HEK293 (cell line): Measurements from ENCODE around the gene RNF223.

Experiments used
- AEBP2 ChIP-seq: fragments of 450-650 bp; formaldehyde crosslinking; IDR thresholded peaks from 2 replicates; pipeline ENCODE4 v1.5.1; 2016; ENCODE audit warnings: missing biosample characterization, missing genetic modification characterization, borderline replicate concordance
- GFI1B ChIP-seq: fragments of 450-650 bp; formaldehyde crosslinking; IDR thresholded peaks from 2 replicates; pipeline ENCODE4 v1.5.1; 2016; ENCODE audit warnings: missing biosample characterization, missing genetic modification characterization
- HOXA7 ChIP-seq: sonication (generic); formaldehyde crosslinking; IDR thresholded peaks from 2 replicates; pipeline ENCODE4 v1.8.1; 2022; ENCODE audit warnings: missing genetic modification reagents, borderline replicate concordance
- HOXD13 ChIP-seq: sonication (generic); formaldehyde crosslinking; IDR thresholded peaks from 2 replicates; pipeline ENCODE4 v1.8.0; 2022; ENCODE audit warnings: missing genetic modification reagents, borderline replicate concordance
- KLF17 ChIP-seq: fragments of 450-650 bp; formaldehyde crosslinking; IDR thresholded peaks from 2 replicates; pipeline ENCODE4 v1.5.1; 2016; ENCODE audit warnings: missing biosample characterization, missing genetic modification characterization
- SALL2 ChIP-seq: fragments of 450-650 bp; formaldehyde crosslinking; IDR thresholded peaks from 2 replicates; pipeline ENCODE4 v1.5.0; 2017; ENCODE audit warnings: missing biosample characterization, mild to moderate bottlenecking, missing genetic modification characterization, borderline replicate concordance
- YY2 ChIP-seq: fragments of 450-650 bp; formaldehyde crosslinking; IDR thresholded peaks from 2 replicates; pipeline ENCODE4 v1.5.1; 2016; ENCODE audit warnings: missing biosample characterization, missing genetic modification characterization
- ZBTB48 ChIP-seq: fragments of 450-650 bp; formaldehyde crosslinking; IDR thresholded peaks from 2 replicates; pipeline ENCODE4 v1.5.1; 2016; ENCODE audit warnings: missing biosample characterization, missing genetic modification characterization
- ZFP3 ChIP-seq: fragments of 450-650 bp; formaldehyde crosslinking; IDR thresholded peaks from 2 replicates; pipeline ENCODE4 v1.5.1; 2016; ENCODE audit warnings: low read depth, missing biosample characterization, missing genetic modification characterization
- ZNF146 ChIP-seq: fragments of 450-650 bp; formaldehyde crosslinking; IDR thresholded peaks from 2 replicates; pipeline ENCODE4 v1.5.1; 2016; ENCODE audit warnings: missing biosample characterization, missing genetic modification characterization
- ZNF16 ChIP-seq: fragments of 450-650 bp; formaldehyde crosslinking; IDR thresholded peaks from 2 replicates; pipeline ENCODE4 v1.5.1; 2016; ENCODE audit warnings: low read depth, missing biosample characterization, missing genetic modification characterization
- ZNF19 ChIP-seq: fragments of 450-650 bp; formaldehyde crosslinking; IDR thresholded peaks from 2 replicates; pipeline ENCODE4; 2016; ENCODE audit warnings: missing biosample characterization, missing genetic modification characterization, low read depth
- ZNF23 ChIP-seq: fragments of 450-650 bp; formaldehyde crosslinking; IDR thresholded peaks from 2 replicates; pipeline ENCODE4 v1.5.1; 2016; ENCODE audit warnings: missing biosample characterization, missing genetic modification characterization, borderline replicate concordance
- ZNF37A ChIP-seq: fragments of 450-650 bp; IDR thresholded peaks from 2 replicates; pipeline ENCODE4 v1.5.1; 2018; ENCODE audit warnings: missing biosample characterization, missing genetic modification characterization
- ZNF433 ChIP-seq: fragments of 450-650 bp; formaldehyde crosslinking; IDR thresholded peaks from 2 replicates; pipeline ENCODE4 v1.5.1; 2016; ENCODE audit warnings: missing biosample characterization, missing genetic modification characterization, low read depth
- ZNF473 ChIP-seq: fragments of 450-650 bp; formaldehyde crosslinking; IDR thresholded peaks from 2 replicates; pipeline ENCODE4 v1.5.1; 2017; ENCODE audit warnings: missing biosample characterization, missing genetic modification characterization
- ZNF501 ChIP-seq: fragments of 450-650 bp; formaldehyde crosslinking; IDR thresholded peaks from 2 replicates; pipeline ENCODE4 v1.5.1; 2016; ENCODE audit warnings: missing biosample characterization, missing genetic modification characterization
- ZNF530 ChIP-seq: fragments of 450-650 bp; formaldehyde crosslinking; IDR thresholded peaks from 2 replicates; pipeline ENCODE4 v1.5.1; 2016; ENCODE audit warnings: low read depth, missing biosample characterization, missing genetic modification characterization
- ZNF544 ChIP-seq: fragments of 450-650 bp; formaldehyde crosslinking; IDR thresholded peaks from 2 replicates; pipeline ENCODE4 v1.5.0; 2017; ENCODE audit warnings: missing biosample characterization, missing genetic modification characterization
- ZNF580 ChIP-seq: fragments of 450-650 bp; formaldehyde crosslinking; IDR thresholded peaks from 2 replicates; pipeline ENCODE4 v1.5.1; 2016; ENCODE audit warnings: missing biosample characterization, missing genetic modification characterization
- ZNF626 ChIP-seq: fragments of 450-650 bp; sonication (Bioruptor Pico); formaldehyde crosslinking; IDR thresholded peaks from 2 replicates; pipeline ENCODE4 v1.5.1; 2018; ENCODE audit warnings: missing biosample characterization, missing genetic modification characterization, inconsistent platforms
- ZNF639 ChIP-seq: fragments of 450-650 bp; formaldehyde crosslinking; IDR thresholded peaks from 2 replicates; pipeline ENCODE4 v1.5.1; 2016; ENCODE audit warnings: missing biosample characterization, missing genetic modification characterization
- ZNF660 ChIP-seq: fragments of 450-650 bp; IDR thresholded peaks from 2 replicates; pipeline ENCODE4 v1.5.1; 2018; ENCODE audit warnings: missing biosample characterization, mild to moderate bottlenecking, missing genetic modification characterization
- ZNF777 ChIP-seq: fragments of 450-650 bp; formaldehyde crosslinking; IDR thresholded peaks from 2 replicates; pipeline ENCODE4 v1.5.1; 2017; ENCODE audit warnings: missing biosample characterization, missing genetic modification characterization, borderline replicate concordance
- ZNF792 ChIP-seq: fragments of 450-650 bp; formaldehyde crosslinking; IDR thresholded peaks from 2 replicates; pipeline ENCODE4 v1.5.1; 2016; ENCODE audit warnings: missing biosample characterization, missing genetic modification characterization
- ZNF837 ChIP-seq: fragments of 450-650 bp; formaldehyde crosslinking; IDR thresholded peaks from 2 replicates; pipeline ENCODE4 v1.5.1; 2016; ENCODE audit warnings: missing biosample characterization, missing genetic modification characterization
- ZSCAN30 ChIP-seq: fragments of 450-650 bp; IDR thresholded peaks from 2 replicates; pipeline ENCODE4 v1.5.1; 2018; ENCODE audit warnings: missing biosample characterization, mild to moderate bottlenecking, missing genetic modification characterization, moderate library complexity
- TF ChIP-seq, protein P1 (sequence below): fragments of 450-650 bp; formaldehyde crosslinking; IDR thresholded peaks from 2 replicates; pipeline ENCODE4 v1.5.1; 2016; ENCODE audit warnings: missing biosample characterization, missing genetic modification characterization
- TF ChIP-seq, protein P2 (sequence below): fragments of 450-650 bp; formaldehyde crosslinking; IDR thresholded peaks from 2 replicates; pipeline ENCODE4 v1.5.1; 2016; ENCODE audit warnings: missing biosample characterization, missing genetic modification characterization
- TF ChIP-seq, protein P3 (sequence below): fragments of 450-650 bp; formaldehyde crosslinking; IDR thresholded peaks from 2 replicates; pipeline ENCODE4 v1.5.1; 2017; ENCODE audit warnings: missing biosample characterization, mild to moderate bottlenecking, missing genetic modification characterization, moderate library complexity

RNF223 gene

GRCh38 chr1:1079408-1080121, 5.5 kb upstream of the RNF223 start (continued):
- TF ChIP-seq ZNF501 (tag by site-specific recombination) (peak; percentile 77), YY2 (tag by site-specific recombination) (no peak), ZNF544 (no peak), GFI1B (tag by site-specific recombination) (no peak), HOXD13 (CRISPR knock-in tag) (no peak), ZNF473 (tag by site-specific recombination) (no peak), ZNF433 (tag by site-specific recombination) (no peak), ZNF530 (tag by site-specific recombination) (no peak), ZNF837 (tag by site-specific recombination) (no peak), ZNF146 (tag by site-specific recombination) (peak; percentile 6; the same call in 1 of the 2 replicates), ZNF639 (peak; percentile 54; the same call in 1 of the 2 replicates), SALL2 (no peak), ZNF660 (tag by site-specific recombination) (peak; percentile 40; the same call in 1 of the 2 replicates), ZNF19 (no peak), ZNF37A (no peak), ZSCAN30 (tag by site-specific recombination) (no peak), HOXA7 (CRISPR knock-in tag) (no peak), AEBP2 (tag by site-specific recombination) (no peak), KLF17 (tag by site-specific recombination) (peak; percentile 89), ZNF777 (tag by site-specific recombination) (no peak), ZFP3 (tag by site-specific recombination) (no peak), ZNF16 (tag by site-specific recombination) (no peak), ZNF626 (no peak), ZNF792 (tag by site-specific recombination) (no peak), ZNF580 (tag by site-specific recombination) (no peak), ZNF23 (tag by site-specific recombination) (no peak), ZBTB48 (tag by site-specific recombination) (peak; percentile 87)
- TF ChIP-seq, protein P1, sequence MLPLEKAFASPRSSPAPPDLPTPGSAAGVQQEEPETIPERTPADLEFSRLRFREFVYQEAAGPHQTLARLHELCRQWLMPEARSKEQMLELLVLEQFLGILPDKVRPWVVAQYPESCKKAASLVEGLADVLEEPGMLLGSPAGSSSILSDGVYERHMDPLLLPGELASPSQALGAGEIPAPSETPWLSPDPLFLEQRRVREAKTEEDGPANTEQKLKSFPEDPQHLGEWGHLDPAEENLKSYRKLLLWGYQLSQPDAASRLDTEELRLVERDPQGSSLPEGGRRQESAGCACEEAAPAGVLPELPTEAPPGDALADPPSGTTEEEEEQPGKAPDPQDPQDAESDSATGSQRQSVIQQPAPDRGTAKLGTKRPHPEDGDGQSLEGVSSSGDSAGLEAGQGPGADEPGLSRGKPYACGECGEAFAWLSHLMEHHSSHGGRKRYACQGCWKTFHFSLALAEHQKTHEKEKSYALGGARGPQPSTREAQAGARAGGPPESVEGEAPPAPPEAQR (tag by site-specific recombination) = no peak
- TF ChIP-seq, protein P2, sequence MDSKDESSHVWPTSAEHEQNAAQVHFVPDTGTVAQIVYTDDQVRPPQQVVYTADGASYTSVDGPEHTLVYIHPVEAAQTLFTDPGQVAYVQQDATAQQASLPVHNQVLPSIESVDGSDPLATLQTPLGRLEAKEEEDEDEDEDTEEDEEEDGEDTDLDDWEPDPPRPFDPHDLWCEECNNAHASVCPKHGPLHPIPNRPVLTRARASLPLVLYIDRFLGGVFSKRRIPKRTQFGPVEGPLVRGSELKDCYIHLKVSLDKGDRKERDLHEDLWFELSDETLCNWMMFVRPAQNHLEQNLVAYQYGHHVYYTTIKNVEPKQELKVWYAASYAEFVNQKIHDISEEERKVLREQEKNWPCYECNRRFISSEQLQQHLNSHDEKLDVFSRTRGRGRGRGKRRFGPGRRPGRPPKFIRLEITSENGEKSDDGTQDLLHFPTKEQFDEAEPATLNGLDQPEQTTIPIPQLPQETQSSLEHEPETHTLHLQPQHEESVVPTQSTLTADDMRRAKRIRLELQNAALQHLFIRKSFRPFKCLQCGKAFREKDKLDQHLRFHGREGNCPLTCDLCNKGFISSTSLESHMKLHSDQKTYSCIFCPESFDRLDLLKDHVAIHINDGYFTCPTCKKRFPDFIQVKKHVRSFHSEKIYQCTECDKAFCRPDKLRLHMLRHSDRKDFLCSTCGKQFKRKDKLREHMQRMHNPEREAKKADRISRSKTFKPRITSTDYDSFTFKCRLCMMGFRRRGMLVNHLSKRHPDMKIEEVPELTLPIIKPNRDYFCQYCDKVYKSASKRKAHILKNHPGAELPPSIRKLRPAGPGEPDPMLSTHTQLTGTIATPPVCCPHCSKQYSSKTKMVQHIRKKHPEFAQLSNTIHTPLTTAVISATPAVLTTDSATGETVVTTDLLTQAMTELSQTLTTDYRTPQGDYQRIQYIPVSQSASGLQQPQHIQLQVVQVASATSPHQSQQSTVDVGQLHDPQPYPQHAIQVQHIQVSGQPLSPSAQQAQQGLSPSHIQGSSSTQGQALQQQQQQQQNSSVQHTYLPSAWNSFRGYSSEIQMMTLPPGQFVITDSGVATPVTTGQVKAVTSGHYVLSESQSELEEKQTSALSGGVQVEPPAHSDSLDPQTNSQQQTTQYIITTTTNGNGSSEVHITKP (tag by site-specific recombination) = no peak; the same call in 1 of the 2 replicates
- TF ChIP-seq, protein P3, sequence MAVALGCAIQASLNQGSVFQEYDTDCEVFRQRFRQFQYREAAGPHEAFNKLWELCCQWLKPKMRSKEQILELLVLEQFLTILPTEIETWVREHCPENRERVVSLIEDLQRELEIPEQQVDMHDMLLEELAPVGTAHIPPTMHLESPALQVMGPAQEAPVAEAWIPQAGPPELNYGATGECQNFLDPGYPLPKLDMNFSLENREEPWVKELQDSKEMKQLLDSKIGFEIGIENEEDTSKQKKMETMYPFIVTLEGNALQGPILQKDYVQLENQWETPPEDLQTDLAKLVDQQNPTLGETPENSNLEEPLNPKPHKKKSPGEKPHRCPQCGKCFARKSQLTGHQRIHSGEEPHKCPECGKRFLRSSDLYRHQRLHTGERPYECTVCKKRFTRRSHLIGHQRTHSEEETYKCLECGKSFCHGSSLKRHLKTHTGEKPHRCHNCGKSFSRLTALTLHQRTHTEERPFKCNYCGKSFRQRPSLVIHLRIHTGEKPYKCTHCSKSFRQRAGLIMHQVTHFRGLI (tag by site-specific recombination) = peak; percentile 58
